Effector CD4-positive, alpha-beta T cell (primary cell): ENCODE results near the gene ITGBL1.

Experiments used
- DNase-seq: peaks from one replicate; pipeline ENCODE4 v3.0.0-alpha.2; 2020

The ITGBL1 gene

GRCh38 chr13:101763191-101763590 is 310.7 kb downstream of the ITGBL1 start:
- DNase-seq, result no peak
